Upper lobe of left lung (tissue), 6 donors: ENCODE results near the gene UTS2B. TPM values are rescaled to one million over a fixed set of nuclear protein-coding genes. Genes with fewer than 3 reads are reported as not detected.
"Not testable (repeated sequence)": the region's sequence is repeated elsewhere in the genome, so short reads cannot be mapped to it uniquely, and the experiment has no call there.

Experiments used
- ATAC-seq, 2 donors: fragments of 200-7000 bp; cut with Tn5 transposase; one replicate each; pipeline ENCODE4 v1.9.1; 2022; ENCODE audit warnings: mild to moderate bottlenecking in 2 of 2, moderate library complexity in 2 of 2; ENCODE audit not compliant: low FRiP score in 2 of 2
- DNase-seq, 2 donors: peaks; one replicate each; pipeline ENCODE4 v3.0.0-alpha.2; 2019 to 2020
- H3K27ac ChIP-seq, 4 donors: fragments of 200-600 bp; sonication (generic); one replicate each; pipeline ENCODE4 v1.5.1; 2016 to 2019
- H3K27me3 ChIP-seq, 4 donors: fragments of 200-600 bp; sonication (generic); one replicate each; pipeline ENCODE4 v1.5.1; 2017 to 2019
- H3K36me3 ChIP-seq, 4 donors: fragments of 200-600 bp; sonication (generic); one replicate each; pipeline ENCODE4 v1.5.1; 2016 to 2019
- H3K4me1 ChIP-seq, 4 donors: fragments of 200-600 bp; sonication (generic); one replicate each; pipeline ENCODE4 v1.5.1; 2018 to 2019
- H3K4me3 ChIP-seq, 4 donors: fragments of 200-600 bp; sonication (generic); one replicate each; pipeline ENCODE4 v1.5.1; 2017 to 2019; ENCODE audit warnings: mild to moderate bottlenecking in 2 of 4, moderate library complexity in 1 of 4
- H3K9me3 ChIP-seq, 4 donors: fragments of 200-600 bp; sonication (generic); one replicate each; pipeline ENCODE4 v1.5.1; 2018 to 2019
- CTCF ChIP-seq, 6 experiments: fragments of 450-650 bp in 4 of 6; fragments of 200-600 bp in 2 of 6; sonication (generic) in 2 of 6; IDR thresholded peaks; one replicate each; pipeline ENCODE4 v1.5.1; 2016 to 2019; ENCODE audit warnings: antibody characterized with exemption in 6 of 6
- EP300 ChIP-seq, 4 donors: sonication (generic); formaldehyde crosslinking; IDR thresholded peaks; one replicate each; pipeline ENCODE4 v1.5.1; 2017; ENCODE audit warnings: antibody characterized with exemption in 4 of 4, control low read depth in 2 of 4
- POLR2A ChIP-seq, 4 donors: fragments of 450-650 bp; IDR thresholded peaks; one replicate each; pipeline ENCODE4 v1.5.1; 2016 to 2017; ENCODE audit warnings: antibody characterized with exemption in 4 of 4, mild to moderate bottlenecking in 2 of 4
- POLR2AphosphoS5 ChIP-seq, 2 donors: sonication (generic); formaldehyde crosslinking; IDR thresholded peaks; one replicate each; pipeline ENCODE4 v1.5.1; 2017; ENCODE audit warnings: antibody characterized with exemption in 2 of 2
- WGBS, 2 donors: methylation state at CpG; one replicate each; pipeline ENCODE4 v1.1.5; 2017 to 2018; 5-methylcytosine and 5-hydroxymethylcytosine counted together
- total RNA-seq, 6 donors: library from RNA; depleted of rRNA in 4 of 6; stranded (reverse); fragments of >200 nt in 4 of 6; gene quantifications; one replicate each; pipeline versions ENCODE4 v1.1.0 to v1.2.1, GENCODE V29; 2016 to 2021
- donor health status: DM: no; HTN: no; CAD: no; lungs with moderate emphysema.
- donor health status: DM: no; HTN: yes; CAD: no; lungs with severe emphysema.

UTS2B gene
- total RNA-seq, 6 donors from 2014 or later: 0.37 to 0.98 (median 0.74) TPM; not detected in 3

GRCh38 chr3:191255156-191255555 is 75.2 kb downstream of the UTS2B start:
- TF ChIP-seq POLR2A (IDR thresholded peaks at IDR 0.05): no peak
- TF ChIP-seq CTCF (IDR thresholded peaks at IDR 0.05): no peak
- TF ChIP-seq POLR2AphosphoS5 (IDR thresholded peaks at IDR 0.05): no peak
- TF ChIP-seq EP300 (IDR thresholded peaks at IDR 0.05): no peak
- Histone ChIP-seq H3K9me3 (no peaks in the 10 kb centered on the region), H3K27me3 (no peaks in the 10 kb centered on the region), H3K27ac (no peak overlapping the region), H3K4me1 (no peaks in the 10 kb centered on the region), H3K4me3 (no peak overlapping the region), H3K36me3 (no peaks in the 10 kb centered on the region)
- ATAC-seq (no peak), DNase-seq (no peak)
- 96 to 98% methylated on average over 5 of the region's 5 CpGs for WGBS, 2 donors

GRCh38 chr3:191254098-191254873 is 76.0 kb downstream of the UTS2B start:
- ATAC-seq (no peak), DNase-seq (no peak)
- no peak overlapping the region for H3K4me3 ChIP-seq
- 59 to 64% methylated on average over 3 of the region's 3 CpGs for WGBS, 2 donors
- TF ChIP-seq EP300 (IDR thresholded peaks at IDR 0.05) (no peak), POLR2A (IDR thresholded peaks at IDR 0.05) (no peak), CTCF (IDR thresholded peaks at IDR 0.05) (no peak), POLR2AphosphoS5 (IDR thresholded peaks at IDR 0.05) (no peak)
- H3K9me3 ChIP-seq: no peaks in the 10 kb centered on the region
- no peaks in the 10 kb centered on the region for H3K27me3 ChIP-seq
- no peak overlapping the region for H3K27ac ChIP-seq
- no peaks in the 10 kb centered on the region for H3K36me3 ChIP-seq
- H3K4me1 ChIP-seq: no peaks in the 10 kb centered on the region

- Histone ChIP-seq H3K4me3 (no peak overlapping the region), H3K27me3 (no peaks in the 10 kb centered on the region), H3K27ac (no peak overlapping the region), H3K36me3 (no peaks in the 10 kb centered on the region), H3K4me1 (no peaks in the 10 kb centered on the region), H3K9me3 (no peaks in the 10 kb centered on the region)
- TF ChIP-seq EP300 (IDR thresholded peaks at IDR 0.05) (no peak), POLR2AphosphoS5 (IDR thresholded peaks at IDR 0.05) (no peak), POLR2A (IDR thresholded peaks at IDR 0.05) (no peak), CTCF (IDR thresholded peaks at IDR 0.05) (no peak)
- DNase-seq: no peak
- 74% methylated on average over 6 of the region's 6 CpGs for WGBS, 2 donors
- ATAC-seq: no peak
Observed at GRCh38 chr3:191253089-191253799, 77.1 kb downstream of the UTS2B start.

GRCh38 chr3:191246630-191247029 is 83.7 kb downstream of the UTS2B start:
- TF ChIP-seq CTCF (IDR thresholded peaks at IDR 0.05): no peak
- no peak for TF ChIP-seq POLR2AphosphoS5 (IDR thresholded peaks at IDR 0.05)
- TF ChIP-seq EP300 (IDR thresholded peaks at IDR 0.05): no peak
- TF ChIP-seq POLR2A (IDR thresholded peaks at IDR 0.05): no peak
- ATAC-seq (no peak), DNase-seq (no peak)
- H3K4me1 ChIP-seq: no peaks in the 10 kb centered on the region
- no peak overlapping the region for H3K27ac ChIP-seq
- 85 to 90% methylated on average over 1 of the region's 1 CpG for WGBS, 2 donors
- H3K36me3 ChIP-seq: no peaks in the 10 kb centered on the region
- no peaks in the 10 kb centered on the region for H3K9me3 ChIP-seq
- H3K27me3 ChIP-seq: no peaks in the 10 kb centered on the region
- H3K4me3 ChIP-seq: no peak overlapping the region

- ATAC-seq (peak in 1 of 2 donors; percentile 90), DNase-seq (peak in 1 of 2 donors; percentile 57)
- not testable (repeated sequence) for H3K4me1 ChIP-seq, H3K27ac ChIP-seq, H3K36me3 ChIP-seq, H3K9me3 ChIP-seq, H3K4me3 ChIP-seq, H3K27me3 ChIP-seq
- WGBS, 2 donors: 44 to 66% methylated on average over 5 of the region's 5 CpGs
Observed at GRCh38 chr3:191246034-191246433, 84.3 kb downstream of the UTS2B start.
